ENCODE results near the gene C1orf74.

C1orf74 gene

DNA sequence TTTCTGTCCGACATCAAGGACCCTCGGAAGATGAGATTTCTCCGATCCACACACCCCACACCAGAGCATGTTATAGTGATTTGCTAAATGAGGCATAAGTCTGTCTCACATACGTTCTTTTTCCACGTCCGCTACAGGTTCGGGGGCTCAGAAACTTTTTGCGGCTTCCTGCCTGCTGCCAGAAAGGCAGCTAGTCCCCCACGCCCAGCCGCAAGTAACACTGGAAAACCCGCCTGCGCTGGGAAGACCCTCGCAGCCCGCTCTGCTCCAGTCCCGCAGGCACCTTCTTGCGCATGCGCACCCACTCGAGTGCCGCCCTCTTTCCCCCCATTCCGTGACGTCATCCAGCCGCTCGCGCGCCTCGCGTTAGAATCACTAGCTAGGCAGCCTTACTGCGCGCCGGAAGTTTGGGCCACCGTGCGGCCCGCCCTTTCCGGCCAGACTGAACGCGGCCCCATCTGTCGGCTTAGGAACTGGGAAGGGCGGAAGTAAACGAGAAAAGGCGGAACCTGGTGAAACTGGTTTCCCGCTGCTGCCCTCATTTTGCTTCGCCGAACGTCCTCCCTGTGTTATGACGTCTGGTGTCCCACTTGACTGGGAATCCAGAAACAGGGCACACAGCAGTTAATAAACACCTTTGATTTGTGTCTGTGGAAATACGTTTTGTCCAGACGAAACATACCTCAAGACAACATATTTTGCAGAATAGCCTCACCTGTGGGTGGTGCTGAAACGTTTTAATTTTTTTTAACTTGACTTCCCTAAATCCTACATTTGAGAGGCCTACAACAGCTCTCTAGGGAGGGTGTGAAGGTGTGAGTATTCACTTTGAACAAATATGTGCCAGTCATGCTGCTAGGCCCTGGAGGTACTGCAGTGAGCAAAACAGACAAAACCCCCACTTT is at the start of gene C1orf74:
TSS of gene C1orf74 (minus strand) at position 295 of the 905 bp plus-strand sequence. CDS start 925 bp downstream, outside the sequence.
- DNase-seq (ENCODE audit: low read depth in 2 of 2) = peak; percentile 99 to 100

- no peak for DNase-seq (ENCODE audit: low read depth in 2 of 2)
Observed at GRCh38 chr1:209831615-209832014, 47.3 kb upstream of the C1orf74 start.

DNA sequence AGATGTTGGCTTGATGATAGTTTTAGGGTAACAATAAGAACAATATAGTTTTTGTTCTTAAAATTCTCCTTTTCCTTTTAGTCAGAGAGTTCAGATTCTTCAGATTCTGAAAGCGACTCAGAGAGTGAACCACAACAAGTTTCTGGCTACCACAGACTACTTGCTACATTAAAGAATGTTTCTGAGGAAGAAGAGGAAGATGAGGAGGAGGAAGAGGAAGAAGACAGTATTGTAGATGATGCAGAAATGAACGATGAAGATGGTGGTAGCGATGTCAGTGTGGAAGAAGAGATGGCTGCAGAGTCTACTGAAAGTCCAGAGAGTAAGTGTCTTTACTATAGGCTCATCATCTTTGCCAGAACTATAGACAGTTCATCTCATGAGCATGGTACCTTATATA is 46.4 kb upstream of the C1orf74 start:
- DNase-seq (ENCODE audit: low read depth in 2 of 2) = no peak

- no peak for DNase-seq (ENCODE audit: low read depth in 2 of 2)
Observed at GRCh38 chr1:209829716-209830115, 45.4 kb upstream of the C1orf74 start.

DNA sequence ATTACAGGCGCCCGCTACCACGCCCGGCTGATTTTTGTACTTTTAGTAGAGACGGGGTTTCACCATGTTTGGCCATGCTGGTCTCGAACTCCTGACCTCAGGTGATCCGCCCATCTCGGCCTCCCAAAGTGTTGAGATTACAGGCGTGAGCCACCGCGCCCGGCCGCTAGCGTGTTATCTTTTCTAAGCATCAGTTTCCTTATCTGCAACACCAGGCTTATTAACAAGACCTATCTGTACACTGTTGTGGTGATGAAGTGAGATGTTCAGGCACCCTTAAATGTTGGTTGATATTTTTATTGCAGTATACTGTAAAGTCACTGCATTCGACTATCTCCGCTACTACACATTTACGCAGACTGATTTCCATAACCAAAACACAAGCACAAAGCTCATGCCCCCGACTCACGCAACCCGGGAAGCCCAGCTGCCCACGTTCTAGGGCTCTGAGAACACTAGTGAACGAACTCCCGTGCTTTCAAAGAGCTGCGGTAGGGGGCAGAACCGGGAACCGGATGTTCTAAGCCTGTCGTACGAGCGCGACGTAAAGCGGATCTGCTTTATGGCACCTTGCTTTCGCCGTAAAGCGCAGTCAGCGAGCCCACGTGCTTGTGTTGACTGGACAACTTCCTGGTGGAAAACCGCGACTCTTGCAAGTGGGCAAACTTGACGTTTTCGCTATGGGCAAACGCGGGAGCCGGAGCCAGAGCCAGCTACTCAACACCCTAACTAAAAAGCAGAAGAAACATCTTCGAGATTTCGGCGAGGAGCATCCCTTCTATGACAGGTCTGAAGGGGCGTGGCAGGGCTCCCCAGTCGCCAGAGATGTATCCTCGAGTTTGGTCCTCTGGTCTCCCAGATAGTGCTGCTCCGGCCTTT is 43.3 kb upstream of the C1orf74 start, which contains the start of gene UTP25:
TSS of gene UTP25 (plus strand) at position 589 of the 879 bp plus-strand sequence. CDS start at position 681, 92 bp downstream.
- peak; percentile 83 to 90 for DNase-seq (ENCODE audit: low read depth in 2 of 2)

- no peak for DNase-seq (ENCODE audit: low read depth in 2 of 2)
Observed at GRCh38 chr1:209825591-209826434, 41.5 kb upstream of the C1orf74 start.

DNA sequence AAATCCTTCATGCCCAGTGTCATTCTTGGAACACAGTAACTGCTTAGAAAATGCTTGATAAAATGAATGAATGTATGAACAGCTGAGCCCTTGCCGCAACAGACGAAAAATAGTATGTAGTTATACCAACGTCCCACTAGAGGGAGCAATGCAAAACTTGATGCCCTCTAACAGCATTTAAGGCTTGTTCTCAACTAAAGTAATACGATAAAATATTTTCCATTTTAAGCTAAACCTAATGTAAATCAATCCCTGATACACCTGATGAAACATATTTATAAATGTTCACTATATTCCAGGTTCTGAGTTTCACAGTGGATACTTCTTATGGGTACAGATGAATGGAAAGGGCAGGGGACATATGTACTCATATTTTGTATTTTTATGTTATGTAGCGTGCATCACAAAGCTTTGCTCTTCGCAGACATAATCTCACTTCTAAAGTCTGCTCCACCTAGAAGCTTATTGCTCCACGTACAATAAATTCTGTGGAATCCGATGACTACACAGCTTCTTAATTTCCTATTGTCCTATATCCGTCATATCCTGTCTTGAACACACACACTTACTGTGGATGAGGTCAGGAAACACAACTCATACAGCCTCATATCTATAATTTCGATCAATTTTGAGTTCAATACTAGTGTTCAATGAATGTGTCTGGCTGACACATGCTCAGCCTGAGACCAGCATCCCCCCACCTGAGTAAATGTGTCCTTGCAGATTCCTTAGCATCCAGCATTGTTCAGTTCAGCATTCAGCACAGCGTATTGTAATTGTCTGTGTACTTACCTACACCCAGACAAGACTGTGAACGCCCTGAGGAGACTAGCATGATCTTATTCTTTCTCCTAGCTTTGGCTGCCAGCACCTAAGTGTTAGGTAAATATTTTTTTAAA is 39.0 kb upstream of the C1orf74 start:
- DNase-seq (ENCODE audit: low read depth in 2 of 2) = no peak

- DNase-seq (ENCODE audit: low read depth in 2 of 2) = no peak
Observed at GRCh38 chr1:209822706-209823105, 38.3 kb upstream of the C1orf74 start.

- DNase-seq (ENCODE audit: low read depth in 2 of 2) = no peak
Observed at GRCh38 chr1:209820986-209821385, 36.6 kb upstream of the C1orf74 start.

- DNase-seq (ENCODE audit: low read depth in 2 of 2) = no peak
Observed at GRCh38 chr1:209819058-209819457, 34.7 kb upstream of the C1orf74 start.

- DNase-seq (ENCODE audit: low read depth in 2 of 2) = no peak
Observed at GRCh38 chr1:209817691-209818090, 33.3 kb upstream of the C1orf74 start.

- DNase-seq (ENCODE audit: low read depth in 2 of 2) = no peak
Observed at GRCh38 chr1:209816923-209817322, 32.6 kb upstream of the C1orf74 start.

DNA sequence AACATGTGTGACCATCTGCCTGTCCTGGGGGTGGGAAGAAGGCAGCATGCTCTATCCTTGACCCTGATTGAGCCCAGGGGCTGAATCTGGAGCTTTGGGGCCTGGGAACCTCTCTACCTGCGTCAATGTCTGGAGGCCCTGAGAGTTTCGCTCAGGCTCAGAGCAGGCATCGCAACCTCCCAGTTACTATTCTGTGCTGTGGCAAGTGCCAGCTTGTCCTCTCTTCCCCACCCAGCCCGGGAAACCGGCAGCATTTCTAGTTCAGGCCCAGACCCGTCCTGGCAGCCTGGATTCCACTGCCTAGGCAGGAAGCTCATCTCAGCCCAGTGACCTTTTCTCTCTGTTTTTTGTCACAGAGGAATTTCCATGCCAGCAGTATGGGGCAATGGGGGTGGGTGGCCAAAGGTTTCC is 31.6 kb upstream of the C1orf74 start:
- DNase-seq (ENCODE audit: low read depth in 2 of 2) = no peak

DNA sequence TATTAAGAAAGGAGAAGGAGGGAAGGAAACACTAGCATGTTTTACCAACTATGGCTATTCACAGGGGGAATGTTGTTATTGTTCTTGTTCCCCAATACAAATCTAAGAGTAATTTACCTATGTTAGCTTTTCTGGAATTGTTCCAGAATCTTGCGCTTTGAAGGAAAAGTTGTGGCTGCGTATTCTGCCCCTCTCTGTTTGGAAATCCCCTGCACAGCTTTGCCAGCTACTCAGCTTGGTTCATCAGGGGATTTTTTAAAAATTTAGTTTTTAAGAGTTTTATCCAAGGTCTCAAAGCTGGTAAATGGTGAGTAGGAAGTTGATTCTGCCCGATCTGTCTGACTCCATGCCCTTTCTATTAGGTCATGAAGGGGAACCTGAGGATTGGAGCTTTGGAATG is 31.1 kb upstream of the C1orf74 start:
- no peak for DNase-seq (ENCODE audit: low read depth in 2 of 2)

GRCh38 chr1:209813902-209814301 is 29.5 kb upstream of the C1orf74 start:
- DNase-seq (ENCODE audit: low read depth in 2 of 2) = no peak

- no peak for DNase-seq (ENCODE audit: low read depth in 2 of 2)
Observed at GRCh38 chr1:209810783-209811182, 26.4 kb upstream of the C1orf74 start.

DNA sequence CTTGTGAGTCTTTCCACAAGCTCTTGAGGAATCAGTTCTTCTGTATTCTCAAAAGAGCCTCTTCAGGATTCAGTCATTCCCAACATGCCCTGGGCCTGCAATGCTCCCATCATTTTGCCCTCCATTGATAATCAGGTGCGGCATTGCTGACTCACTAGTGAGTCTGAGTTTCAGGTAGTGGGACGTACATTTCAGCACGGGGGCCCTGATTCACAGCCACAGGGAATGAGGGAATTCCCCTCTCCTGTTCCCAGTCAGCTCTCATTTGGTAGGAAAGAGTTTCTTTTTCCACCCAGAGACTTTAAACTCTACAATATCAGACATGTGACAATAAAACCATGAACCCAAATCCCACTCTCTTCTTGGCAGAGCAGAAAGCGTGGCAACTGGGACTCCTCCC is 25.3 kb upstream of the C1orf74 start:
- DNase-seq (ENCODE audit: low read depth in 2 of 2) = no peak

GRCh38 chr1:209808059-209808581 is 23.8 kb upstream of the C1orf74 start:
- no peak for DNase-seq (ENCODE audit: low read depth in 2 of 2)

DNA sequence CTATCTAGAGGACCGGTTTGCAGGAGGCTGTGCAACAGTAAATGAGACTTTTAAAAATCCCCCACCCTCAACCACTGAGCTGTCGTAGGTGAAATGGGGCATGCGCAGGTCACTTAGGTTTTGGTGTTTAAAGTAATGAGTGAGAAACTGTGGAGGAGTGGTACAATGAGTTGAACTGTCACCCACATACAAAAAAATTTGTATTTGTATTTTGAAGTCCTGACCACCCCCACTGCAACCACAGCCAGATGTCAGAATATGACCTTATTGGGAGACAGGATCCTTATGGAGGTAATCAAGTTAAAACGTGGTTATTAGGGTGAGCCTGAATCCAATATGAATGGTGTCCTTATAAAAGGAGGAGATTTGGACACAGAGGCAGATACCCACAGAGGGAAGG is 23.1 kb upstream of the C1orf74 start:
- no peak for DNase-seq (ENCODE audit: low read depth in 2 of 2)
